ENCODE results near the gene ARL4A. TPM values are rescaled to one million over a fixed set of nuclear protein-coding genes. Genes with fewer than 3 reads are reported as not detected.

Gene ARL4A
- total and polyA plus RNA-seq, 2 of the 8 experiments (the other 6 are each of a cell fraction or from before 2014, with no cell fraction given), result 14.5 to 29.2 TPM

- FAIRE-seq (no peak), DNase-seq (ENCODE audit: low read depth in 1 of 2, low spot score in 2 of 2) (no peak)
- Histone ChIP-seq H3K9me3 (ENCODE audit: insufficient read depth in 2 of 2, low read depth in 1 of 2, low read length in 1 of 2) (no peaks in the 10 kb centered on the region), H2BK20ac (ENCODE audit: low read length) (no peak overlapping the region), H3K36me3 (ENCODE audit: control insufficient read depth in 2 of 4, insufficient read depth in 4 of 4, low read length in 3 of 4) (no peaks in the 10 kb centered on the region), H3K4me3 (ENCODE audit: extremely low read depth in 1 of 4, insufficient read depth in 2 of 4, low read depth in 3 of 4, low read length in 4 of 4) (no peak overlapping the region), H3K14ac (ENCODE audit: insufficient read length) (no peak overlapping the region), H2BK120ac (replicated peaks; ENCODE audit: low read depth, low read length) (no peak overlapping the region), H3K79me2 (ENCODE audit: control insufficient read depth in 1 of 2, insufficient read depth in 2 of 2, low read length in 2 of 2) (no peaks in the 10 kb centered on the region), H3K23ac (ENCODE audit: insufficient read length) (no peak overlapping the region), H3K9ac (replicated peaks in 1 of 4; ENCODE audit: extremely low read depth in 1 of 4, low read depth in 3 of 4, low read length in 3 of 4) (no peak overlapping the region), H4K8ac (ENCODE audit: extremely low read depth, insufficient read depth, low read length) (no peak overlapping the region), H3K79me1 (ENCODE audit: low read depth, low read length) (no peaks in the 10 kb centered on the region), H4K20me1 (replicated peaks in 1 of 2; ENCODE audit: control insufficient read depth in 1 of 2, insufficient read depth in 2 of 2, low read length in 2 of 2) (no peaks in the 10 kb centered on the region), H2AK5ac (ENCODE audit: low read depth, low read length) (no peak overlapping the region), H3K4me2 (ENCODE audit: insufficient read depth in 1 of 2, low read depth in 2 of 2, low read length in 2 of 2) (no peak overlapping the region), H3K4ac (replicated peaks; ENCODE audit: insufficient read length, low read depth, low read length) (no peak overlapping the region), H3K27ac (ENCODE audit: low read depth, low read length) (no peak overlapping the region), H2AFZ (ENCODE audit: low read length) (no peak overlapping the region), H4K91ac (replicated peaks; ENCODE audit: insufficient read length, low read length) (no peak overlapping the region), H3K27me3 (replicated peaks in 1 of 4; ENCODE audit: control insufficient read depth in 3 of 4, extremely low read depth in 1 of 4, insufficient read depth in 3 of 4, low read length in 3 of 4) (no peaks in the 10 kb centered on the region), H2BK15ac (ENCODE audit: low read length) (0 out of 2 replicates have a peak overlapping the region, but pooled peaks have one; percentile 50), H2BK12ac (ENCODE audit: low read depth, low read length) (no peak overlapping the region), H2BK5ac (ENCODE audit: low read depth, low read length) (no peak overlapping the region), H3K4me1 (replicated peaks in 1 of 4; ENCODE audit: control insufficient read depth in 3 of 4, insufficient read depth in 4 of 4, low read length in 3 of 4) (peaks cover 0 to 3% (median 0%) of the 10 kb centered on the region in 4 experiments; a peak in 1 of 7 replicates), H3K56ac (replicated peaks; ENCODE audit: insufficient read length, low read depth, low read length) (no peak overlapping the region), H4K5ac (ENCODE audit: insufficient read length, low read depth, low read length) (no peak overlapping the region), H3K18ac (ENCODE audit: extremely low read depth, low read length) (no peak overlapping the region; the same call in 1 of the 2 replicates), H3K23me2 (ENCODE audit: low read depth, low read length) (no peaks in the 10 kb centered on the region)
- CTCF ChIA-PET (ENCODE audit: partially characterized antibody), result interaction anchor here (0.8 to 1.8 kb wide), 3 partner anchors 9 to 219 kb away, joined by 3 to 6 read pairs (median 4); partner anchors contain the start of gene ARL4A
- TF ChIP-seq ATF3 (IDR thresholded peaks at IDR 0.05; ENCODE audit: insufficient read depth, low read depth, low read length) (no peak), ZNF274 (IDR thresholded peaks at IDR 0.05; ENCODE audit: borderline replicate concordance, extremely low read depth, low read length) (no peak), GABPA (IDR thresholded peaks at IDR 0.05; ENCODE audit: borderline replicate concordance, insufficient read depth, low read length) (no peak), BACH1 (IDR thresholded peaks at IDR 0.05; ENCODE audit: low read length) (no peak), SIX5 (IDR thresholded peaks at IDR 0.05; ENCODE audit: low read depth, low read length) (no peak), SIRT6 (IDR thresholded peaks at IDR 0.05; ENCODE audit: low read length) (no peak), POU5F1 (IDR thresholded peaks at IDR 0.05; ENCODE audit: low read depth, low read length) (no peak), EGR1 (IDR thresholded peaks at IDR 0.05; ENCODE audit: borderline replicate concordance, low read depth, low read length) (no peak), GTF2F1 (IDR thresholded peaks at IDR 0.05; ENCODE audit: borderline replicate concordance, low read depth, low read length) (no peak), MAX (IDR thresholded peaks at IDR 0.05) (no peak), SP1 (IDR thresholded peaks at IDR 0.05; ENCODE audit: low read depth, low read length) (no peak), CEBPB (IDR thresholded peaks at IDR 0.05; ENCODE audit: low read depth, low read length) (no peak), RXRA (IDR thresholded peaks at IDR 0.05; ENCODE audit: insufficient read depth, low read depth, low read length) (no peak)
- POLR2A ChIA-PET (ENCODE audit: partially characterized antibody), result no interaction called here
- WGBS, 2 experiments (ENCODE audit: extremely low coverage in 1 of 2, insufficient coverage in 1 of 2, insufficient read length in 1 of 2, insufficient replicate concordance in 2 of 2, low coverage in 1 of 2, low lambda C conversion rate in 2 of 2, missing lambda C conversion rate in 1 of 2), result 86% methylated on average over 2 of the region's 2 CpGs; no CpG with 5 or more reads in 1 of the 2 experiments
These were observed 50.4 kb downstream of the ARL4A start for GRCh38 chr7:12737836-12738235.

All from H1 (cell line).